HG03108 (cell line): ENCODE data around the gene SULT1C4.
"Not testable (repeated sequence)": the region's sequence is repeated elsewhere in the genome, so short reads cannot be mapped to it uniquely, and the experiment has no call there.

ENCODE experiments used
- ATAC-seq: cut with Tn5 transposase; IDR thresholded peaks from one replicate; pipeline ENCODE4 v1.9.1; 2021; ENCODE audit warnings: moderate library complexity; ENCODE audit not compliant: unreplicated experiment

The SULT1C4 gene

DNA sequence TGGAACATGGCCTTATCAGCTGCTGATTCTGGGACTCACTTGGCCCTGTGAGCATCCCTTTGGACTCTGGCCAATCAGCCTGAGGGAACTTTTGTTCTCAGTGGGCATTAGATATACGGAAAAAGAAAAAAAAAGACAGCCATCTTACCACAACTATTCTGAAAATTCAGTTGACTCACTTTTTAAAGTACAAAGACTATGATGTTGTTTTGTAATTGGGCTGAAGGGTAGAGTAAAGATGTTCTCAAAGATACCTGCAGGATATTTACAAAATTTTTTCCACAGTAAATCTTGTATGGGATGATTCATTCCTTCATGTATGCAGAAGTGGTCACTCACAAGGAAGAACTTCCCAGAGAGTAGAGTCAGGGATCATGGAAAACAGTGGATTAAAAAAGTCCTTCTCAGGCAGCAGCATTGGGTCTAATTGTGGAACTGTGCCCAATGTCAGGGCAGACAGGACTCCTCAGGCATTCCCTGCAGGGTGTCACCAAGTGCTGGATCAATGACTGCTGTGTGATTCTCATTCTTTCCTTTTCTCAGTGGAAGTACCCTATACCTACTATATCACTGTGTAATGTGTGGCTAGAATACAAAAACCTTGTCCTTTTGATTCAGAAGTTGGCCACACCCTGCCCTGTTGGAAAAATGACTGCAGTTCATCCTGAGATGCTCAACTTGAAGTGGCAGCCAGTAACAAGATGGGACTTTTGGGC lies 35.4 kb downstream of the SULT1C4 start:
- no peak for ATAC-seq

DNA sequence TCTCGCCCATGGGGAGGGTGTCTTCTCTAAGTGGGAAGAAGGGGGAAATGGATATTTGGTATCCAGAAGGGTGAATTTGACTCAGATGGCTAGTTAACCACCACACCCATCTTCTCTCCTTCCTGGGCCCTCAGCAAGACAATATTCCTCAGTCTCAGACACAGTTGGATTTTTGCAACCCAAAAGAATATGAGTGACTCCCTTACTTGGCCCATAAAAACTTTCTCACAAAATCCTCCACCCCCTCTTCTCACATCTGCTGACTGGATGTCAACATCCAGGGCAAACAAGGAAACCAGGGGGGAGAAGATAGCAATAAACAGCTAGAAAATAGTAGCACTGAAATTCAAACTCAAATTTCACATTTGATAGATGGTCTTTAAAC lies 35.9 kb downstream of the SULT1C4 start:
- ATAC-seq, result no peak

DNA sequence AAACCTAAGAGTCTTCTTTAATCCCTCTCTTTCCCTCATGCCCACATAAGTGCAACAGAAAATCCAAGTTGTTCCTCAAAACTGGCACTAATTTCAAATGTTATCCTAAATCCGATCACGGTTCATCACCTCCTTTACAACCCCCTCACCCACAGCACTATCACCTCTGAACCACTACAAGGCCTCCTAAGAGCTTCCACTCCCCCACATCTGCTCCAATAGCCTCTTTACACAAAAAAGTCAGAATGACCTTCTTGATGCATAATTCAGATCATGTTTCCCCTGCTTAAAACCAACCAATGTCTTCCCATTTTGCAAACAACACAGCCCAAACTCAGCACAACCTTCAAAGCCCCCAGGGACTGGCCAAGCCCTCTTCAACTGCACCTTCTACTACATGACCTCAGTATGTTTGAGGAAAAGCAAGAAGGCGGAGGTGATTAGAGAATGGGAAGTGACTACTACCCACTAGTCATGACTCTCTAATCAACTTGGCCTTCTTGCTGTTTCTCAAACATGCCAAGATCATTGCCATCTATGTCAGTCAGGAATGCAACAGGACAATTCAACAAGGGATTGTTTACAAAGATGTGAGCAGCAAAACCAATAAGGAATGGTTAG lies 36.6 kb downstream of the SULT1C4 start:
- ATAC-seq, result no peak

DNA sequence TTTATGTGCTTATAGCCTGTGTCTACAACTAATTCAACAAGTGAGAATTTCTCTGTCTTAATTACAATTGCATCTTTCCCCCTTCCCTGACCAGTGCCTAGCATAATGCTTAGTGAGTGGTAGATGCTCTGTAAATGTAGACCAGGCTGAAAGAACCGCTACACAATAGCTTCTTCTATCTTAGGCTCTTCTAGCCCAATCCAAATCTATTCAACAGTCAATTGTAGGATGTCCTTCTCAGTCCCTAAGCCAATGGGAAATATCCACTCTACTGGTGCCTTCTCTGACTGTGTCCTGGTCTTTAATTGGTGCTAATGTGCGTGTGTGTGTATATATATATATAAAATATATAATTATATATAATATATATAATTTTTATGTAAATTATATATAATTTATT lies 37.2 kb downstream of the SULT1C4 start:
- no peak for ATAC-seq

DNA sequence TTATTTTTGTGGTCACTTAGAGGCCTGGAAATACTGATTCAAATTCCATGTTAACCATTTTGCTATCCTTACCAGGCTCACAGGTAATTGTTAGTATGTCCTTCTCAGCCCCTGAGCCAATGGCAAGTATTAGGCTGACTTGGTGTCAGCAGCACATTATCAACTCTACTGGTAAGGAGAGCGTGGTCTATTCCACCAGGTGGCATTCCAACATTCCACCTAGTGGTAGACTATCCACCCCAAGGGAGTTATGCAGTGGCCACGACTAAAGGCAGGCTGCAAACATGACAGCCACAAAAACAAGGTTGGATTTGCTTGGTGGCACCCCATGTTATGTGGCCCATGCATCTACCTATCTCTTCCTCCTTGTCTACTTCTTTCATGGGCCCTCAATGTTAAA lies 39.5 kb downstream of the SULT1C4 start:
- no peak for ATAC-seq

DNA sequence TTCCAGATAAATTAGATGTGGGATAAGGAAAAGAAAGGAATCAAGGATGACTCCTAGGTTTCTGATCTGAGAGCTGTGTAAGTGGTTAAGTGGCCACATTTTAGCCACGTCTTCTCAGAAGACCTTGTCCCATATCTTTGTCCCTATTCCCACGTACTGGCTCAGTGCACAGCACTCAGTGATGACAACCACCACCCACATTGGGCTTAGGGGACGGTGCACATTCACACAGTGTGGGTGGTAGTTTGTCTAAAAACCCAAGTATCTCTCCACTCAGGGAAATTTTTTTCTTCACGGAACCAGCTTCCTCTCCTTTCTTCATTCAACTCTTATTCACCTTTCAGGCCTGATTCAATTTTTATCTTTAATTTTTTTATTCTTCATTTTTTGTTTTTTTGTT lies 40.7 kb downstream of the SULT1C4 start:
- ATAC-seq, result no peak

DNA sequence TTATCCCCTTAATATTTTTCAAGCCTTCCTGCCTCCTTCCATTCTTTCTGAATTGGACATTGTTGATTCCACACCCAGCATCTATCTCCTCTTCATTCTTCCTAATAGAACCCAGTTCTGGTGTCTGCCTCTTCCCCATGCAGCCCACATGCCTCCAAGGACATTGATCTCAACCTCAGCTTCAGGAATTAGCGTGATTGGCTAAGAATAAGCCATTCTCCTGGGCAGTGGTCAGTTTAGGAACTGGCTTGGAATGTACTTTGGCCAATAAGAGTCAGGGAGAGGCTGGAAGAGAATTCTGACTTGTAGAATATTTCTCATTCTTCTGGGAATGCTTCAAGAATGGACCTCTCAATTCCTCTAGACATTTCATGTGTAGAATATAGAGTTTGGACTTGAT lies 45.3 kb downstream of the SULT1C4 start:
- ATAC-seq, result no peak

DNA sequence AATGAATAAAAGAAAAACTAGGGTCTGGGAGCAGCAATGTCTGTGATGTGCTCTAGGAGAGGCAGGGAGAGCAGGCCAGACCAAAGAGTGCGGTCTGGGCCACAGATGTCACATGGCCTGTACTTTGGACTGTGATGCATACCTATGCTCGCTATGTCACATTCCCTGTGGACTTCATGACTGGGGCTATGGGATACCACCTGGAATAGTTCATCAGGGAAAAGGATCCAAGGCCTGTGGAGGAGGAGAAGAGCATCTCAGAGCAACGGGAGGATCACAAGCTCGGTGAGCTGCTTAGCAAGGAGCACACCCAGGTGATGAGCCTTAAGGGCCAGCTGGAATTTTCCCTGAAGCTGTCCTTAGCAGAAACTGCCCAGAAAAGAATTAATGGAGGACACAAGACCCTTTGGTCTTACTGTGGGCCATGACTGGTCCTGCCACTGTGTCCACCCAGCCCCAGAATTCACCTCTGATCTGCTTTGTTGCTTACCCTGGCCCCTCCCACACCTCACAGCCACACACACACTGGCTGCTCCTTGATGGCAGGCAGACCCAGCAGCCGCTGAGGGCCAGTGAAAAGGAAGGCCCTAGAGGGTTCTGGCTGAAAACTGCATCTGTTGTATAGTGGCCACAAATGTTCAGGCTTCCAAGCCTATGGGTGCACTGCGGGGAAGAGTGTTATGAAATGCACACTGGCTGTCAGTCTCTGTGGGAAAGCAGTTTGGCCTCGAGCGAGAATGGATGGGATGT lies 45.9 kb downstream of the SULT1C4 start:
- ATAC-seq, result no peak

DNA sequence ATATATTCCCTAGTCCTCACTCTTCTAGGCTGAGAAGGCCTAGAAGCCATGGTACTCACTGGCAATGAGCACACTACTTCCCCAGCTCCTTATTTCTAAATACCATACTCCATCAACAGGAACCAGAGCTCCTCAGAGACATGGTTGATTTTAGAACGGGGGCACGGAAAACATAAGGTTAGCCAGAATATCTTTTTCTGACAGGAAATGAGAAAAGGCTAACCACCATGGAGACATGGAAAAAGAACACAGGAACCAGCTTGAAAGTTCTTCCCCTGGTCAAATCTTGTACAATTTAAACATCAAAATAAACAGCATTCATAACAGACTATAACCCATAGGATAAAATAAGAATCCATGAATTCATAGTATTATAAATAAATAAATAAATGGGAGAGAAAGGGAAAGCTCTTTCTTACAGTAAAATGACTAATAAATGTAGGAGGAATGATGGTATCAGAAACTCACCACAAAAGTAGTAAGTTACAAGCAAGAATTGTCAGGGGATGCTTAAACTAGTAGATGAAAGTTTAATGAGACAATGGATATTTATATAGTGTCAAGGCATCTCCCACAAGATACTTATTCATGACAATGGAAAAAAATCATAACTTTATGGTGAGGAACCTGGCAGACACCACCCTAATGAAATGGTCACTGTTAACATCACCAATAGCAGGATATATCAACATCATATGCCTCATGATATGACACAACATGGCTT lies 50.7 kb downstream of the SULT1C4 start:
- no peak for ATAC-seq

DNA sequence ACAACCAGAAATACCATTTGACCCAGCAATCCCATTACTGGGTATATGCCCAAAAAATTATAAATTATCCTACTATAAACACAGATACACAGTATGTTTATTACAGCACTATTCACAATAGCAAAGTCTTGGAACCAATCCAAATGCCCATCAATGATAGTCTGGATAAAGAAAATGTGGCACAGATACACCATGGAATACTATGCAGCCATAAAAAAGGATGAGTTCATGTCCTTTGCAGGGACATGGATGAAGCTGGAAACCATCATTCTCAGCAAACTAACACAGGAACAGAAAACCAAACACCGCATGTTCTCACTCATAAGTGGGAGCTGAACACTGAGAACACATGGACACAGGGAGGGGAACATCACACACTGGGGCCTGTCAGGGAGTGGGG lies 57.8 kb downstream of the SULT1C4 start:
- not testable (repeated sequence) for ATAC-seq

DNA sequence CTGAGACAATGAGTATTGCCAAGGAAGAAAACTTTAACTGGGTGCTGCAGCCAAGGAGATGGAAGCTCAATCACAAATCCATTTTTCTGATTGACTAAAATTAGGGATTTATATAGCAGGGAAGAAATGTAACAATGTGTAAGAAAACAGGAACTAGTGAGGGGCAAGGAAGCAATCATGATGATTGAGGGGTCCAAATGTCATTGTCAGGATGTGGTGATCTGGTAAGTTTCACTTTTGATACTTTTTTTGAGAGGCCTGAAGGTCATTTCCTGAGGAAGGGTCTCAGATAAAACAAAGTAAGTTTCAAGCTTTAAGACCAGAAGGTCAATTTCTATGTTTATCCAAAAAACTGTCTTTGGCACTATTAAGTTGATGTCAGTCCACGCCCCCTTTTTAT lies 59.2 kb downstream of the SULT1C4 start:
- ATAC-seq, result no peak
